ENCODE measurements around the gene SFXN3.

SFXN3 gene, protein sequence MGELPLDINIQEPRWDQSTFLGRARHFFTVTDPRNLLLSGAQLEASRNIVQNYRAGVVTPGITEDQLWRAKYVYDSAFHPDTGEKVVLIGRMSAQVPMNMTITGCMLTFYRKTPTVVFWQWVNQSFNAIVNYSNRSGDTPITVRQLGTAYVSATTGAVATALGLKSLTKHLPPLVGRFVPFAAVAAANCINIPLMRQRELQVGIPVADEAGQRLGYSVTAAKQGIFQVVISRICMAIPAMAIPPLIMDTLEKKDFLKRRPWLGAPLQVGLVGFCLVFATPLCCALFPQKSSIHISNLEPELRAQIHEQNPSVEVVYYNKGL

GRCh38 chr10:101031128-101031795 lies at the start of gene SFXN3, which contains the start of gene PDZD7:
Gene SFXN3, plus strand, starts transcription at chr10:101031234. Its CDS starts 3,461 bp downstream, at chr10:101034695.
Gene PDZD7, minus strand, starts transcription at chr10:101031129. Its CDS starts 910 bp downstream, at chr10:101030219.
- no peaks in the 10 kb centered on the region for H3K9me3 Mint-ChIP-seq (ENCODE audit: low read depth)
- H3K36me3 Mint-ChIP-seq: no peaks in the 10 kb centered on the region
- H3K4me1 Mint-ChIP-seq (ENCODE audit: low read depth): peaks cover 25% of the 10 kb centered on the region
- H3K27ac Mint-ChIP-seq: peak within 1 kb of the TSS; percentile 68
- H3K27me3 Mint-ChIP-seq: no peaks in the 10 kb centered on the region
- H3K4me3 Mint-ChIP-seq: peak within 1 kb of the TSS; percentile 89

DNA sequence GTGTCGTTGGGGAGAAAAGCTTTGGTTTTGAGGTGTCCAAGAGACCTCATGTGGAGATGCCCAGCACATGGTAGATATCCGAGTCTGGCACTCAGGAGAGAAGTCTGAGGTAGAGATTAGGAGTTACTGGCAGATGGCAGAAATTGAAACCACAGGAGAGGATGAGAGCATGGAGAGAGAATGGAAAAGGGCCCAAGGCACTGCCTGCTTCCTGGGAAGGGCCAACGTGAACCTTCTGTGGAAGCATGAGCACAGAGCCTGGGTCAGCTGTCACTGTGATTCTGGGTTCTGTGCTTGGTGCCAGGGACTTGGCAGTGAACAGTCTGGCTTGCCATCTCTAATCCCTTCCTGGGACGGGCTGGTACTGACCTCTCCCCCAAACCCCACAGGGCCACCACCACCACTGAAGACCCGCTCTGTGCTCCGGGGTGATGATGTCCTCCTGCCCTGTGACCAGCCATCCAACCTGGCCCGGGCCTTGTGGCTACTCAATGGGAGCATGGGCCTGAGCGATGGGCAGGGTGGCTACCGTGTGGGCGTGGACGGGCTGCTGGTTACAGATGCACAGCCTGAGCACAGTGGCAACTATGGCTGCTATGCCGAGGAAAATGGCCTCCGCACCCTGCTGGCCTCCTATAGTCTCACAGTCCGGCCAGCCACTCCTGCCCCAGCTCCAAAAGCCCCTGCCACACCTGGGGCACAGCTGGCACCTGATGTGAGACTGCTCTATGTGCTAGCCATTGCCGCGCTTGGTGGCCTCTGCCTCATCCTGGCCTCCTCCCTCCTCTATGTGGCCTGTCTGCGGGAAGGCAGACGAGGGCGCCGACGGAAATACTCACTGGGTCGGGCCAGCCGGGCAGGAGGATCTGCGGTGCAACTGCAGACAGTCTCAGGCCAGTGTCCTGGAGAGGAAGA lies 47.9 kb upstream of the SFXN3 start:
- peaks cover 22% of the 10 kb centered on the region for H3K4me1 Mint-ChIP-seq (ENCODE audit: low read depth)
- peaks cover 8% of the 10 kb centered on the region for H3K36me3 Mint-ChIP-seq
- H3K4me3 Mint-ChIP-seq: no peak overlapping the region
- no peak overlapping the region for H3K27ac Mint-ChIP-seq
- no peaks in the 10 kb centered on the region for H3K27me3 Mint-ChIP-seq
- no peaks in the 10 kb centered on the region for H3K9me3 Mint-ChIP-seq (ENCODE audit: low read depth)

- Mint-ChIP-seq H3K4me3 (no peak overlapping the region), H3K9me3 (ENCODE audit: low read depth) (no peaks in the 10 kb centered on the region), H3K36me3 (peaks cover 8% of the 10 kb centered on the region), H3K4me1 (ENCODE audit: low read depth) (peaks cover 24% of the 10 kb centered on the region), H3K27me3 (no peaks in the 10 kb centered on the region), H3K27ac (no peak overlapping the region)
Observed at GRCh38 chr10:100983868-100984671, 47.0 kb upstream of the SFXN3 start.

GRCh38 chr10:100984672-100985177 lies 46.3 kb upstream of the SFXN3 start:
- Mint-ChIP-seq H3K36me3 (peaks cover 8% of the 10 kb centered on the region), H3K4me1 (ENCODE audit: low read depth) (peaks cover 30% of the 10 kb centered on the region), H3K27me3 (no peaks in the 10 kb centered on the region), H3K9me3 (ENCODE audit: low read depth) (no peaks in the 10 kb centered on the region), H3K4me3 (no peak overlapping the region), H3K27ac (no peak overlapping the region)

GRCh38 chr10:100985336-100985735 lies 45.7 kb upstream of the SFXN3 start:
- Mint-ChIP-seq H3K36me3 (peaks cover 9% of the 10 kb centered on the region), H3K27me3 (no peaks in the 10 kb centered on the region), H3K4me3 (peak overlapping the region; percentile 99), H3K27ac (no peak overlapping the region), H3K9me3 (ENCODE audit: low read depth) (no peaks in the 10 kb centered on the region), H3K4me1 (ENCODE audit: low read depth) (peaks cover 34% of the 10 kb centered on the region)

GRCh38 chr10:100986623-100986951 lies 44.4 kb upstream of the SFXN3 start:
- peak overlapping the region; percentile 99 for H3K27ac Mint-ChIP-seq
- peaks cover 19% of the 10 kb centered on the region for H3K36me3 Mint-ChIP-seq
- H3K9me3 Mint-ChIP-seq (ENCODE audit: low read depth): no peaks in the 10 kb centered on the region
- peaks cover 44% of the 10 kb centered on the region for H3K4me1 Mint-ChIP-seq (ENCODE audit: low read depth)
- no peaks in the 10 kb centered on the region for H3K27me3 Mint-ChIP-seq
- H3K4me3 Mint-ChIP-seq: peak overlapping the region; percentile 99

DNA sequence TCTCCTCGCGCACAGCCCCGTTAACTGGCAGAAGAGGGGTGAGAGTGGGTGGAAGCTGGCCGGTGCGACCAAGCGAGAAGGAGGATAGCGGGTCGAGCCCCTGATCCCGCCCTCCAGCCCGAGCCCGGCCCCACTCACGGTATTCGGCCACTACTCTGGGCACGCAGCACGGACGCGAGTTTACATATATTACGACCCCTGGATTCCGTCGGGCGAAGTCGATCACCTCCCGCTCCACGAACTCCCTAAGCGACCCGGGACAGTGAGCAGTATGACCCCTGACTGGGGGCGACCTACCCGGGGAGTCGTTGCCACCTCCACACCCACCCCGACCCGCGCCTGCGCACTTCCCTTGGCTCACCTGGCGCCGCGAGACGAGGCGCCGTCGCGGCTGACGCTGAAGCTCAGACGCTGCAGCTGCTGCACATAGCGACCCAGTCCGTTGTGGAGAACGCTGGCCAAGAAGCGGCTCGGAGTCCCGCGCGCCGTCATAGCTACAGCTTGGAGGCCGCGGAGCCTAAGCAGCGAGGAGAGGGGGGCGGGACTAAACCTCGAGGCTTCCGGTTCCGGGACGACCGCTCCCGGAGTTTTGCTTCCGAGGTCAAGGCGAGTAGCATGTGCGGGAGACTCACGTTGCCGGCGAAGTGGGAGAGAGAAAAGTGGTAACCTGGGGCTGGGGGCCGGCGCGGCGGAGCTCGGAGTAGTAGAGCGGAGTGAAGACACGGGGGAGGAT lies 43.9 kb upstream of the SFXN3 start, which contains the start of the genes MRPL43 and TWNK:
TSS of gene MRPL43 (minus strand) at position 546 of the 733 bp plus-strand sequence. CDS start at position 492, 54 bp downstream.
TSS of gene TWNK (plus strand) at position 592 of the 733 bp plus-strand sequence. CDS start 668 bp downstream, outside the sequence.
- H3K9me3 Mint-ChIP-seq (ENCODE audit: low read depth): no peaks in the 10 kb centered on the region
- peaks cover 17% of the 10 kb centered on the region for H3K36me3 Mint-ChIP-seq
- H3K4me3 Mint-ChIP-seq: peak within 1 kb of the TSS; percentile 99
- no peaks in the 10 kb centered on the region for H3K27me3 Mint-ChIP-seq
- H3K27ac Mint-ChIP-seq: peak within 1 kb of the TSS; percentile 99
- peaks cover 44% of the 10 kb centered on the region for H3K4me1 Mint-ChIP-seq (ENCODE audit: low read depth)

- Mint-ChIP-seq H3K36me3 (peaks cover 17% of the 10 kb centered on the region), H3K4me1 (ENCODE audit: low read depth) (peaks cover 44% of the 10 kb centered on the region), H3K27ac (peak overlapping the region; percentile 99), H3K4me3 (peak overlapping the region; percentile 99), H3K9me3 (ENCODE audit: low read depth) (no peaks in the 10 kb centered on the region), H3K27me3 (no peaks in the 10 kb centered on the region)
Observed at GRCh38 chr10:100987685-100988049, 43.4 kb upstream of the SFXN3 start.

DNA sequence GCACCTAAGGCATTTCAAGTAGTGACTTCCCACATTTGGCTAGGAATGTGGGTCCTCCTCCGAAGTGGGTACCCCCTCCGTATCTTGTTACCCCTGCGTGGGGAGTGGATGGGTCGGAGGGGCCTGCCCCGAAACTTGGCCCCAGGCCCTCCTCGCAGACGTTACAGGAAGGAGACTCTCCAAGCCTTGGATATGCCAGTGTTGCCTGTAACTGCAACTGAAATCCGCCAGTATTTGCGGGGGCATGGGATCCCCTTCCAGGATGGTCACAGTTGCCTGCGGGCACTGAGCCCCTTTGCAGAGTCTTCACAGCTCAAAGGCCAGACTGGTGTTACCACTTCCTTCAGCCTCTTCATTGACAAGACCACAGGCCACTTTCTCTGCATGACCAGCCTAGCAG lies 42.9 kb upstream of the SFXN3 start:
- Mint-ChIP-seq H3K4me3 (peak overlapping the region; percentile 99), H3K9me3 (ENCODE audit: low read depth) (no peaks in the 10 kb centered on the region), H3K4me1 (ENCODE audit: low read depth) (peaks cover 44% of the 10 kb centered on the region), H3K27me3 (no peaks in the 10 kb centered on the region), H3K36me3 (peaks cover 17% of the 10 kb centered on the region), H3K27ac (peak overlapping the region; percentile 99)

- Mint-ChIP-seq H3K36me3 (peaks cover 17% of the 10 kb centered on the region), H3K27me3 (no peaks in the 10 kb centered on the region), H3K4me1 (ENCODE audit: low read depth) (peaks cover 44% of the 10 kb centered on the region), H3K4me3 (peak overlapping the region; percentile 99), H3K9me3 (ENCODE audit: low read depth) (no peaks in the 10 kb centered on the region), H3K27ac (no peak overlapping the region)
Observed at GRCh38 chr10:100989088-100989487, 41.9 kb upstream of the SFXN3 start.

GRCh38 chr10:100993986-100994708 lies 36.9 kb upstream of the SFXN3 start:
- peaks cover 11% of the 10 kb centered on the region for H3K36me3 Mint-ChIP-seq
- H3K27me3 Mint-ChIP-seq: no peaks in the 10 kb centered on the region
- no peaks in the 10 kb centered on the region for H3K9me3 Mint-ChIP-seq (ENCODE audit: low read depth)
- H3K27ac Mint-ChIP-seq: peak overlapping the region; percentile 2
- H3K4me3 Mint-ChIP-seq: no peak overlapping the region
- H3K4me1 Mint-ChIP-seq (ENCODE audit: low read depth): peaks cover 39% of the 10 kb centered on the region

DNA sequence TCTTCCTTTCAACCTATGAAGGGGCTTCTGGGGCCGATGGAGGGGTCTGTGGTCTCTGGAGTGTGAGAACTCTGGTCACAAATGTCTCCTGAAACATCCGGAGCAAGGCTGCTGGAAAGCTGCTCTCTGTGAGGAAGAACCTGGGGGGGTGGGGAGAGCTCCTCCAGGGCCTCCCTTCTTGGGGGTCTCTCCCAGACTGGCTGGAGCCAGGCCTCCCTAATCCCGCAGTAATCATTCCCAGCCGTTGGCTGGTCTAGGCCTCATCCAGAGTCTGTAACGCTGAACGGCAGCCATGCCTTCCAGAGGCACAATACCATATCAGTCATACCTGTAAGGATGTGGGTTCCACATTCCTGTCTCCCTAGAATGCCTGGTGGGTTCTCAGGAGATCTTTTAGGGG lies 35.9 kb upstream of the SFXN3 start:
- H3K4me1 Mint-ChIP-seq (ENCODE audit: low read depth): peaks cover 31% of the 10 kb centered on the region
- no peaks in the 10 kb centered on the region for H3K9me3 Mint-ChIP-seq (ENCODE audit: low read depth)
- peaks cover 11% of the 10 kb centered on the region for H3K36me3 Mint-ChIP-seq
- H3K27ac Mint-ChIP-seq: peak overlapping the region; percentile 41
- H3K4me3 Mint-ChIP-seq: no peak overlapping the region
- H3K27me3 Mint-ChIP-seq: no peaks in the 10 kb centered on the region

All from activated naive CD8-positive, alpha-beta T cell (primary cell).